ENCODE data around the gene MRPL43. TPM values are rescaled to one million over a fixed set of nuclear protein-coding genes. Genes with fewer than 3 reads are reported as not detected.

MRPL43 gene
- total RNA-seq, 1 donor from 2014 or later, result 70.2 TPM

DNA sequence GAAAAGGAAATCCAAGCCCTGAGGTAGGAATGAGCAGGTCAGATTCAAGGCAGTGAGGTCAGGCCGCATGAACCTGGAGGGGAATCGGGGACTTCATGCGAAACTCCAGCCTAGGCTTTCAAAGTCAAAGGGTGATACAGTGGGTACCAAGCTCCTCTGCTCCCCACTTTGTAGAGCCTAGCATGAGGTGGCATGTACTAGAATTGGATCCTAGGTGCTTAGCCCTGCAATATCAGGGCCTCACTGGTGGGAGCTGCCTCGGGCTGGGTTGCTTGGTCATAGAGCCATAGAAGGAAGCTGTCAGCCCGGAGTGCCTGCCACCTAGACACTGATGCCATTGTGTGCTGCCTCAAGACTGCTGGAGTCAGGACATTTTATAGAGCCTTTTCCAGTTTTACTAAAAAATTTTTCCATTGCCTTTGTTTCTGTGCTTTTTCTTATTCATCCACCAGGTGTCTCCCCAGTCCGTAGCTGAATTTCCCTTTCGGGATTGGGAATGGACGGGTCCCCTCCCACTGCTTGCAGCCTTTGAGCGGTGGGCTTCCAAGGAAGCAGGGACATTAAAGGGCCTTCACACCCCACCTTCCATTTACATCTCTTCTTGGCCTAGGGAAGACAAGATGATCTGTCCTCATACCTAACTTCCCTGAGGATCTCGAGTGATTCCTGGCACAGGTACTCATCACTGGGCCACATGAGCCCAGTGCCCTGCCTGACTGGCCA lies 6.8 kb upstream of the MRPL43 start:
- no peaks in the 10 kb centered on the region for H3K9me3 Mint-ChIP-seq
- H3K4me3 Mint-ChIP-seq, result no peak overlapping the region
- H3K36me3 Mint-ChIP-seq, result peaks cover 15% of the 10 kb centered on the region

DNA sequence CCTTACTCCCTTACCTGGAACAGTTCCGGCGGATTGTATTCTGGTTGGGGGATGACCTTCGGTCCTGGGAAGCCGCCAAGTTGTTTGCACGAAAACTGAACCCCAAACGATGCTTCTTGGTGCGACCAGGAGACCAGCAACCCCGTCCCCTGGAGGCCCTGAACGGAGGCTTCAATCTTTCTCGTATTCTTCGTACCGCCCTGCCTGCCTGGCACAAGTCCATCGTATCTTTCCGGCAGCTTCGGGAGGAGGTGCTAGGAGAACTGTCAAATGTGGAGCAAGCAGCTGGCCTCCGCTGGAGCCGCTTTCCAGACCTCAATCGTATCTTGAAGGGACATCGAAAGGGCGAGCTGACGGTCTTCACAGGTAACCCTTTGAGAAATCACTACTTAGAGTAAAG lies 1.8 kb upstream of the MRPL43 start:
- Mint-ChIP-seq H3K9me3 (no peaks in the 10 kb centered on the region), H3K36me3 (peaks cover 15% of the 10 kb centered on the region), H3K27ac (no peak overlapping the region), H3K4me3 (peak overlapping the region; percentile 43), H3K4me1 (peaks cover 24% of the 10 kb centered on the region), H3K27me3 (ENCODE audit: low read depth) (no peaks in the 10 kb centered on the region)
- DNase-seq (ENCODE audit: low spot score in 2 of 2, unreplicated experiment in 2 of 2), result no peak
- TF ChIP-seq, protein P1, sequence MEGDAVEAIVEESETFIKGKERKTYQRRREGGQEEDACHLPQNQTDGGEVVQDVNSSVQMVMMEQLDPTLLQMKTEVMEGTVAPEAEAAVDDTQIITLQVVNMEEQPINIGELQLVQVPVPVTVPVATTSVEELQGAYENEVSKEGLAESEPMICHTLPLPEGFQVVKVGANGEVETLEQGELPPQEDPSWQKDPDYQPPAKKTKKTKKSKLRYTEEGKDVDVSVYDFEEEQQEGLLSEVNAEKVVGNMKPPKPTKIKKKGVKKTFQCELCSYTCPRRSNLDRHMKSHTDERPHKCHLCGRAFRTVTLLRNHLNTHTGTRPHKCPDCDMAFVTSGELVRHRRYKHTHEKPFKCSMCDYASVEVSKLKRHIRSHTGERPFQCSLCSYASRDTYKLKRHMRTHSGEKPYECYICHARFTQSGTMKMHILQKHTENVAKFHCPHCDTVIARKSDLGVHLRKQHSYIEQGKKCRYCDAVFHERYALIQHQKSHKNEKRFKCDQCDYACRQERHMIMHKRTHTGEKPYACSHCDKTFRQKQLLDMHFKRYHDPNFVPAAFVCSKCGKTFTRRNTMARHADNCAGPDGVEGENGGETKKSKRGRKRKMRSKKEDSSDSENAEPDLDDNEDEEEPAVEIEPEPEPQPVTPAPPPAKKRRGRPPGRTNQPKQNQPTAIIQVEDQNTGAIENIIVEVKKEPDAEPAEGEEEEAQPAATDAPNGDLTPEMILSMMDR (IDR thresholded peaks at IDR 0.05; ENCODE audit: unreplicated experiment), result no peak

More for the DNA sequence above, 6.8 kb upstream of the MRPL43 start:
- TF ChIP-seq, protein P1 (IDR thresholded peaks at IDR 0.05; ENCODE audit: unreplicated experiment), result peak; percentile 70
- Mint-ChIP-seq H3K27me3 (ENCODE audit: low read depth) (no peaks in the 10 kb centered on the region), H3K27ac (peak overlapping the region; percentile 80), H3K4me1 (peaks cover 34% of the 10 kb centered on the region)
- no peak for DNase-seq (ENCODE audit: low spot score in 2 of 2, unreplicated experiment in 2 of 2)

DNA sequence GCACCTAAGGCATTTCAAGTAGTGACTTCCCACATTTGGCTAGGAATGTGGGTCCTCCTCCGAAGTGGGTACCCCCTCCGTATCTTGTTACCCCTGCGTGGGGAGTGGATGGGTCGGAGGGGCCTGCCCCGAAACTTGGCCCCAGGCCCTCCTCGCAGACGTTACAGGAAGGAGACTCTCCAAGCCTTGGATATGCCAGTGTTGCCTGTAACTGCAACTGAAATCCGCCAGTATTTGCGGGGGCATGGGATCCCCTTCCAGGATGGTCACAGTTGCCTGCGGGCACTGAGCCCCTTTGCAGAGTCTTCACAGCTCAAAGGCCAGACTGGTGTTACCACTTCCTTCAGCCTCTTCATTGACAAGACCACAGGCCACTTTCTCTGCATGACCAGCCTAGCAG lies 869 bp upstream of the MRPL43 start:
- Mint-ChIP-seq H3K27ac (peak overlapping the region; percentile 97), H3K27me3 (ENCODE audit: low read depth) (no peaks in the 10 kb centered on the region), H3K4me3 (peak overlapping the region; percentile 97), H3K4me1 (peaks cover 24% of the 10 kb centered on the region), H3K36me3 (peaks cover 14% of the 10 kb centered on the region), H3K9me3 (no peaks in the 10 kb centered on the region)
- TF ChIP-seq, protein P1 (IDR thresholded peaks at IDR 0.05; ENCODE audit: unreplicated experiment), result no peak
- no peak for DNase-seq (ENCODE audit: low spot score in 2 of 2, unreplicated experiment in 2 of 2)

DNA sequence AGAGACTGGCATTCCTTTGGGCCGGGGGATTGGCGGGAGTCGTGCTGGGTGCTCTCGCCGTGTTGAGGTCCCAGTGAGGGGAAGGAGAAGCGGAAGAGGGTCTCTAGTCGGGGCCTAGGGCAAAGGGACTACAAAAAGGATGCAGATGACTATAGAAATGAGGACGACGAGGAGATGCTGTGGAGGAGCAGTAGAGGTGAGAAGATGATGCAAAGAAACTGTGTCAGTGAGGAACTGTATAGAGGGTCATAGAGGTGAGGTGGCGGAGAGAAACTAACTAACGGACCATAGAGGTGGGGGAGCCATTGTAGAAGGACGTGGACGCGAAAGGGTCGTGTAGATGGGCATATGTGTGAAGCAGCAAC lies 370 bp upstream of the MRPL43 start:
- H3K27ac Mint-ChIP-seq, result peak overlapping the region; percentile 97
- H3K4me1 Mint-ChIP-seq, result peaks cover 24% of the 10 kb centered on the region
- TF ChIP-seq, protein P1 (IDR thresholded peaks at IDR 0.05; ENCODE audit: unreplicated experiment), result no peak
- H3K4me3 Mint-ChIP-seq, result peak overlapping the region; percentile 97
- peaks cover 14% of the 10 kb centered on the region for H3K36me3 Mint-ChIP-seq
- no peak for DNase-seq (ENCODE audit: low spot score in 2 of 2, unreplicated experiment in 2 of 2)
- no peaks in the 10 kb centered on the region for H3K27me3 Mint-ChIP-seq (ENCODE audit: low read depth)
- no peaks in the 10 kb centered on the region for H3K9me3 Mint-ChIP-seq

DNA sequence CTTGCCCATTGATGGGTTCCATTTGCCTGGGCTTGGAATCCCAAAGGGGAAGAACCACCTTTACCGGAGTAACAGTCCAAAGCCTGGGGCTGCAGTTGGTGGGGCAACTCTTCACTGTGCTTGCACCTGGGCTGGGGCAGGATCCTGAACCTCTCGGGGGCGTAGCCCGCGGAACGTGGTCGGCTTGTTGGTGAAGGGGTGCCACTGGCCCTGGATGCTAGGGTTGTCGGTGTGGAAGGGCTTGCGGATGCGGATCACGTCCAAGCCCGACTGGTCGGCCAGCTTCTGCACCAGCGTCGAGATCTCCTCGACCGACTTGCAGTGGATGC lies 710 bp downstream of the MRPL43 start:
- DNase-seq (ENCODE audit: low spot score in 2 of 2, unreplicated experiment in 2 of 2), result no peak
- Mint-ChIP-seq H3K36me3 (peaks cover 14% of the 10 kb centered on the region), H3K4me1 (peaks cover 24% of the 10 kb centered on the region), H3K27ac (peak overlapping the region; percentile 97), H3K9me3 (no peaks in the 10 kb centered on the region), H3K4me3 (peak overlapping the region; percentile 97), H3K27me3 (ENCODE audit: low read depth) (no peaks in the 10 kb centered on the region)
- TF ChIP-seq, protein P1 (IDR thresholded peaks at IDR 0.05; ENCODE audit: unreplicated experiment), result no peak

All from mesothelial cell of epicardium (in vitro differentiated cells).